GM18505 (cell line): ENCODE measurements around the gene TOR1A.

ENCODE experiments used
- ATAC-seq: cut with Tn5 transposase; IDR thresholded peaks from one replicate; pipeline ENCODE4 v1.9.1; 2021; ENCODE audit not compliant: unreplicated experiment
- POLR2A ChIP-seq: IDR thresholded peaks from 4 replicates; pipeline ENCODE4 v1.6.1; 2011; ENCODE audit warnings: borderline replicate concordance; ENCODE audit not compliant: insufficient read depth, insufficient read length; ENCODE audit errors: extremely low read depth

Gene TOR1A, protein sequence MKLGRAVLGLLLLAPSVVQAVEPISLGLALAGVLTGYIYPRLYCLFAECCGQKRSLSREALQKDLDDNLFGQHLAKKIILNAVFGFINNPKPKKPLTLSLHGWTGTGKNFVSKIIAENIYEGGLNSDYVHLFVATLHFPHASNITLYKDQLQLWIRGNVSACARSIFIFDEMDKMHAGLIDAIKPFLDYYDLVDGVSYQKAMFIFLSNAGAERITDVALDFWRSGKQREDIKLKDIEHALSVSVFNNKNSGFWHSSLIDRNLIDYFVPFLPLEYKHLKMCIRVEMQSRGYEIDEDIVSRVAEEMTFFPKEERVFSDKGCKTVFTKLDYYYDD

GRCh38 chr9:129823935-129824601, at the start of gene TOR1A:
TSS of gene TOR1A (minus strand) at chr9:129824136. CDS start at chr9:129824085, 51 bp downstream.
- peak; percentile 93 for TF ChIP-seq POLR2A
- peak; percentile 79 for ATAC-seq

DNA sequence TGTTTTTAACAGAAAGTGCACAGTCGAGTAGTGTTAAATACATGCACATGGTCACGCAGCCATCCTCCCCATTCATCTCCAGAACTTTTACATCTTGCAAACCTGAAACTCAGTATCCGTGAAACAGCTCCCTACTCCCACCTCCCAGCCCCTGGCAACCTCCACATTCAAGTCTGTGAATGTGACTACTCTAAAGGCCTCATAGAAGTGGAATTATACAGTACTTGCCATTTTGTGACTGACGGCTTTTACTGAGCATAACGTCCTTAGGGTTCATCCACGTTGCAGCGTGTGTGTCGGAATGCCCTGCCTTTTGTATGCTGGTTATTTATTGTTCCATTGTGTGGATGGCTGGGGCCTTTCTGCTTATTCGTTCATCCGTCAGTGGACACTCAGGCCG, 47.1 kb upstream of the TOR1A start:
- no peak for TF ChIP-seq POLR2A
- ATAC-seq: no peak

- no peak for ATAC-seq
- no peak for TF ChIP-seq POLR2A
Observed at GRCh38 chr9:129869585-129870501, 45.9 kb upstream of the TOR1A start.

GRCh38 chr9:129868872-129869486, 45.0 kb upstream of the TOR1A start:
- TF ChIP-seq POLR2A: no peak
- ATAC-seq: no peak

DNA sequence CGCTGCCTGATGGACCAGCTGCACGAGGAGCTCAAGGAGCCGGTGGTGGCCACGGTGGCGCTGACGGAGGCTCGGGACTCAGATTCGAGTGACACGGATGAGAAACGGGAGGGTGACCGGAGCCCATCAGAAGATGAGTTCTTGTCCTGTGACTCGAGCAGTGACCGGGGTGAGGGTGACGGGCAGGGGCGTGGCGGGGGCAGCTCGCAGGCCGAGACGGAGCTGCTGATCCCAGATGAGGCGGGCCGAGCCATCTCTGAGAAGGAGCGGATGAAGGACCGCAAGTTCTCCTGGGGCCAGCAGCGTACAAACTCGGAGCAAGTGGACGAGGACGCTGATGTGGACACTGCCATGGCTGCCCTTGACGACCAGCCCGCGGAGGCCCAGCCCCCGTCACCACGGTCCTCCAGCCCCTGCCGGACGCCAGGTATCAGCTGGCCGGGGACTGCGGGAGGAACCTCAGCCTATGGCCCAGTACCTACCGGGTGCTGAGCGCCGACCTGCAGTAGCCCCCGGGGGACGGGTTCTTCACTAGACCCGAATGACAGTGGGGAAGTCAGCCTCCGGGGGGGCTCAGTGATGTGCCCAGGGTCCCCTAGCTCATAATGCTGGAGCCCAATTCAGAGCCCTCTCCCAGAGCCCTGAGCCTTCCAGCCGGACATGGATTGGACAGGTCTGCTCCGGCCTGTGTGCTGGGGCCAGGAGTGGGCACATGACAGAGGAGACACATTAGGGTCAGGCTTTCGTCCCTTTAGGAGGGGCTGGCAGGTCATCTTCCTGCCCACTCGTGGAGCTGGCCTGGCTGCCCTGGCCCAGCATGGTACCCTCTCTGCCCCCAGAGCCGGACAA, 44.3 kb upstream of the TOR1A start:
- ATAC-seq: no peak
- TF ChIP-seq POLR2A: no peak

- ATAC-seq: no peak
- no peak for TF ChIP-seq POLR2A
Observed at GRCh38 chr9:129867136-129868022, 43.4 kb upstream of the TOR1A start.

DNA sequence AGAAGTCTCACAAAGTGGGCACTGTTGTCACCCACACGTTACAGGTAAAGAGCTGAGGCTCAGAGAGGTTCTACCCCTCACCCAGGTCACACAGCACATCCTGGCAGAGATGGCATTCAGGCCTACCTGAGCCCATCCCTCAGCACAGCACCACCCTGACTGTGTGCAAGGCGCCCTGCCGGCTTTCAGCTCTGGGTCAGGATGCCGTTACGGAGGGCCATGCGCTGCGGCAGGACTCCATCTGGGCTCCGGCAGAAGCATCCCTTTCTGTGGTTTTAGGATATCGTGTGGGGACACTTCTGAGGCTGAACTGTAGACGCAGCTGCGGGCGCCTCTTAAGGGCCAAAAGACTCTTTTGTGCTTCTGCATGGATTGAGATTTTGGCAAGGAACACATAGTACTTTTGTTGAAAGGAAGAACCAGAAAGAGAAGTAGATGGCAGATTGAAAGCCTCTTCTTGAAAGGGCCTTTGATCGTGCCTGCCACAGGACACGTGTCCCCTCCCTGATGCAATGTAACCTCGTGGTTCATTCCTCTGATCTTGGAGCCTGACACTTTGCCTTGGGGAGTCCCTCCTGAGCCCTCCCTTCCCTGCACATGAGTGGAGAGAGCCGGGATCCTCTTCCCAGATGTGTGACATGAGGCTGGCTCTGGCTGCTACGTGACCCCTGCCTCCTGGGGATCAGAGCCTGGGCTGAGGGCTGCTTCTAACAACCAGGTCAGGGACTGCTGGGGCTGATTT, 42.6 kb upstream of the TOR1A start:
- TF ChIP-seq POLR2A: no peak
- ATAC-seq: no peak

GRCh38 chr9:129865668-129866320, 41.9 kb upstream of the TOR1A start:
- no peak for ATAC-seq
- no peak for TF ChIP-seq POLR2A

DNA sequence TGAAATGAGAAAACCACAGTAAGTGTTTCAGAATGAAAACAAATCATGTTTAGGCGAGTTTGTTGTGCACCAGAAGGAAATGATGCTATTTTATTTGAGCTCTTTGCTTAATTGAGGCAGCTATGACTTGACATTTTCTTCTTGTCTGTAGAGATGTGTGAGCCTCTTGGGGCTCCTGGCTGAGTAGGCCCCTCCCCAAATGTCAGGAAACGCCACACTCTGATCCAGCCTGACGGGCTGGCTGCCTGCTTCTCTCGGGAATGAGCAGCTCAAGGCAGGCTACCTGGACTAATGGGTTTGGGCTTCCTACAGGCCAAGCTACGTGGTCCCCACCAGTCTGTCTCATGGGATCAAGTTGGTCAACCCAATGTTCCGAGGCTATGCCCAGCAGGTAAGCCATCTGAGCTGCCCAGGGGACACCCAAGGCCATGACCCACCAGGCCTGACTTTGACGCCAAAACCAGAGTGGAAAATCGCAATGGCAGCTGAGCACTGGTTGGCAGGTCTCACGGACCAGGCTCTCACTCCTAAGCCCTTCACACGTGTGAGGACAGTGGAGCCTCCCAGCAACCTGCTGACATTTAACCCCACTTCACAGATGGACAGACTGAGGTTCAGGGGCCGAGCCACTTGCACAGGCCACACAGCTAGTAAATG, 41.2 kb upstream of the TOR1A start:
- no peak for TF ChIP-seq POLR2A
- no peak for ATAC-seq

GRCh38 chr9:129863059-129863690, 39.2 kb upstream of the TOR1A start:
- ATAC-seq: no peak
- no peak for TF ChIP-seq POLR2A

GRCh38 chr9:129861447-129861827, 37.5 kb upstream of the TOR1A start:
- no peak for TF ChIP-seq POLR2A
- ATAC-seq: no peak
